ENCODE measurements around the gene MAPT. TPM values are rescaled to one million over a fixed set of nuclear protein-coding genes. Genes with fewer than 3 reads are reported as not detected.

MAPT gene
- total and polyA plus RNA-seq, 2 of the 4 experiments (the other 2 are of a cell fraction) = 0.18 to 0.19 TPM

GRCh38 chr17:45960311-45960710 lies 66.0 kb downstream of the MAPT start:
- Histone ChIP-seq H3K4me3 (ENCODE audit: insufficient read depth, low read depth, low read length) (no peak overlapping the region), H3K14ac (replicated peaks; ENCODE audit: low read depth, low read length) (no peak overlapping the region), H3K9me3 (ENCODE audit: control insufficient read depth, insufficient read depth, low read length) (no peaks in the 10 kb centered on the region), H3K4me1 (ENCODE audit: control insufficient read depth, insufficient read depth, low read length) (no peaks in the 10 kb centered on the region), H2AFZ (replicated peaks; ENCODE audit: low read length, poor library complexity) (no peak overlapping the region), H2BK120ac (ENCODE audit: low read depth, low read length) (no peak overlapping the region), H3K36me3 (ENCODE audit: control insufficient read depth, insufficient read depth, low read length) (no peaks in the 10 kb centered on the region), H3K27me3 (ENCODE audit: control insufficient read depth, insufficient read depth, low read length) (peaks cover 26% of the 10 kb centered on the region), H3K9me1 (ENCODE audit: insufficient read depth, low read length) (no peaks in the 10 kb centered on the region), H2BK5ac (ENCODE audit: low read depth, low read length, poor library complexity, severe bottlenecking) (no peak overlapping the region), H3K18ac (ENCODE audit: low read depth, low read length) (no peak overlapping the region), H3K9ac (ENCODE audit: low read depth, low read length) (no peak overlapping the region), H3K27ac (ENCODE audit: insufficient read depth, low read length) (no peak overlapping the region), H4K5ac (ENCODE audit: low read depth, low read length) (no peak overlapping the region), H3K79me1 (ENCODE audit: low read depth in 1 of 2, low read length in 2 of 2) (no peaks in the 10 kb centered on the region), H3K56ac (ENCODE audit: extremely low read depth, insufficient read depth, low read length) (no peak overlapping the region), H2BK15ac (ENCODE audit: low read depth, low read length) (no peak overlapping the region), H3K23ac (ENCODE audit: low read depth, low read length) (no peak overlapping the region), H4K91ac (ENCODE audit: insufficient read depth, low read depth, low read length) (no peak overlapping the region), H4K20me1 (ENCODE audit: insufficient read depth, low read length) (no peaks in the 10 kb centered on the region), H3K4ac (ENCODE audit: low read depth, low read length) (no peak overlapping the region), H4K8ac (ENCODE audit: low read depth in 2 of 2, low read length in 2 of 2) (no peak overlapping the region), H2AK9ac (replicated peaks; ENCODE audit: low read depth, low read length, poor library complexity) (no peak overlapping the region), H3K4me2 (ENCODE audit: low read depth, low read length) (no peak overlapping the region), H2AK5ac (ENCODE audit: low read depth, low read length) (no peak overlapping the region), H2BK20ac (ENCODE audit: low read depth, low read length) (no peak overlapping the region)
- intact Hi-C loops (cut with micrococcal nuclease) = no loop called here
- no peak for ATAC-seq (ENCODE audit: low read depth)
- in situ Hi-C loops (cut with MboI; ENCODE audit: low sequenced_read_pairs) = no loop called here
- dilution Hi-C loops (cut with HindIII; ENCODE audit: low sequenced_read_pairs, unreplicated experiment) = no loop called here
- DNase-seq = no peak
- WGBS, 2 experiments (ENCODE audit: extremely low coverage in 2 of 2, insufficient read length in 1 of 2) = no CpG with 5 or more reads among the region's 4 CpGs
- BruUV-seq (replicated peaks) = no TSS peak
- TF ChIP-seq SMC3 (IDR thresholded peaks at IDR 0.05; ENCODE audit: low read depth, low read length) (no peak), RFX5 (IDR thresholded peaks at IDR 0.05; ENCODE audit: low read depth, low read length) (no peak), BHLHE40 (IDR thresholded peaks at IDR 0.05; ENCODE audit: low read depth, low read length) (no peak), MXI1 (IDR thresholded peaks at IDR 0.05; ENCODE audit: borderline replicate concordance, low read depth, low read length) (no peak), MAZ (IDR thresholded peaks at IDR 0.05; ENCODE audit: borderline replicate concordance, low read depth, low read length) (no peak), RAD21 (IDR thresholded peaks at IDR 0.05; ENCODE audit: low read length) (no peak), ELK1 (IDR thresholded peaks at IDR 0.05; ENCODE audit: borderline replicate concordance, low read depth, low read length) (no peak), USF2 (IDR thresholded peaks at IDR 0.05; ENCODE audit: low read depth, low read length) (no peak), RCOR1 (IDR thresholded peaks at IDR 0.05; ENCODE audit: insufficient replicate concordance, low read length) (no peak), CEBPB (IDR thresholded peaks at IDR 0.05; ENCODE audit: low read depth, low read length) (no peak), MAFK (IDR thresholded peaks at IDR 0.05; ENCODE audit: low read depth, low read length) (no peak), CHD1 (IDR thresholded peaks at IDR 0.05; ENCODE audit: low read depth, low read length) (no peak), POLR2A (IDR thresholded peaks at IDR 0.05; ENCODE audit: low read depth, low read length) (no peak), NFE2L2 (IDR thresholded peaks at IDR 0.05; ENCODE audit: low read depth, low read length) (no peak)
- ChIA-PET POLR2A (ENCODE audit: unreplicated experiment) (no interaction called here), CTCF (no interaction called here)

All from IMR-90 (cell line).